Large intestine (tissue), 3 donors: ENCODE data around the gene CRYBG1. TPM values are rescaled to one million over a fixed set of nuclear protein-coding genes. Genes with fewer than 3 reads are reported as not detected.
A peak's percentile ranks its signal among the peaks of the same experiment; 100 is the strongest.

Source experiments
- DNase-seq, 2 donors: peaks; one replicate each; pipeline versions ENCODE4 v3.0.0 to v3.0.0-alpha.2; 2013
- H3K27ac ChIP-seq: one replicate; pipeline ENCODE4 v1.5.1; 2013; ENCODE audit warnings: low read length
- H3K27me3 ChIP-seq: 2 replicates; pipeline ENCODE4 v1.6.1; 2013; ENCODE audit warnings: low read length; ENCODE audit not compliant: control insufficient read depth, insufficient read depth
- H3K36me3 ChIP-seq: 2 replicates; pipeline ENCODE4 v1.6.1; 2013; ENCODE audit warnings: low read length; ENCODE audit not compliant: control insufficient read depth, insufficient read depth
- H3K4me1 ChIP-seq: one replicate; pipeline ENCODE4 v1.6.1; 2013; ENCODE audit warnings: low read length; ENCODE audit not compliant: control insufficient read depth, insufficient read depth
- H3K4me3 ChIP-seq: one replicate; pipeline ENCODE4 v1.5.1; 2013; ENCODE audit warnings: low read length
- H3K9me3 ChIP-seq: one replicate; pipeline ENCODE4 v1.6.1; 2013; ENCODE audit warnings: mild to moderate bottlenecking, low read depth, low read length, moderate library complexity; ENCODE audit not compliant: control insufficient read depth
- whole genome bisulfite sequencing: methylation state at CpG from one replicate; pipeline ENCODE4 v1.1.5; 2013; ENCODE audit warnings: low lambda C conversion rate; ENCODE audit not compliant: insufficient coverage; 5-methylcytosine and 5-hydroxymethylcytosine counted together
- polyA plus RNA-seq: library from polyadenylated mRNA; unstranded; fragments of 120-200 nt; gene quantifications from one replicate; pipeline ENCODE4 v1.2.1, GENCODE V29; 2013

CRYBG1 gene
- polyA plus RNA-seq, 1 donor, result 26.5 TPM

DNA sequence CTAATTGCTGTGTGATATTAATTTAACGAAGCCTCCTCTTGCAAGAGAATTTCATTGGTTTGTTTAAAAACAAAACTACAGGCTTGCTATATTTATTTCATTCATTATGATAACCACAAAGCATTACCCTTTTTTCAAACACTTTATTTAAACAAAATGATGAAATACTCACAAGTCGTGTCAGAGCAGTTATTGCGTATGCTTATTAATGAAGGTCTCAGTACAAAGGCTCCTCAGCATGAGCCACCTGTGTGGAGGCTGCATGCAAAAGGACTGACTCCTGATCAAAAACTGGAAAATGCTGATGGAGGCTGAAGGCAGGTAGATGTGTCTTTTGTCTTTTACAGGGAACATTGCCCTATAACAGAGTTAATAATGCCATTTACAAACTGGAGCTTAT lies 130.5 kb downstream of the CRYBG1 start:
- H3K4me1 ChIP-seq, result no peaks in the 10 kb centered on the region
- WGBS, result no CpG with 5 or more reads among the region's 3 CpGs
- H3K36me3 ChIP-seq, result no peaks in the 10 kb centered on the region
- H3K27me3 ChIP-seq, result no peaks in the 10 kb centered on the region
- no peak overlapping the region for H3K27ac ChIP-seq
- no peaks in the 10 kb centered on the region for H3K9me3 ChIP-seq
- DNase-seq, result no peak
- no peak overlapping the region for H3K4me3 ChIP-seq

DNA sequence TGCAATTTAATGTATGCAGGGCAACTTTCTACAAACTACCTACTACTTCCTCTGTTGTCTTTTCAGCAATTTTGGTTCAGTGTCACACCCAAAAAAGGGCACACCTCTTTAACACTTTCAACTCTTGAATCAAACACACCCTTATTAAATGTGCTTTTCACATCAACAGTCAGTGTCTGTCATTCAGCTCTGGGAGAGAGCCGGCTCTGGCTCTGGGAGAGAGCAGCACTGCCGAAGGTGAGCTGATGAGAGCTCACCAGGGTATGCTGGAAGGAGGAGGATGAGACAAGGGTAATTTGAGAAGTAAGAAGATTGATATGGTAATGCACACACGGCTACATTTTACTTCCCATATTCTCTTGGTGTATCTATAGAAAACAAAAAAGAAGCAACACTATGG lies 134.5 kb downstream of the CRYBG1 start:
- 0% methylated on average over 1 of the region's 3 CpGs for WGBS
- no peak overlapping the region for H3K27ac ChIP-seq

DNA sequence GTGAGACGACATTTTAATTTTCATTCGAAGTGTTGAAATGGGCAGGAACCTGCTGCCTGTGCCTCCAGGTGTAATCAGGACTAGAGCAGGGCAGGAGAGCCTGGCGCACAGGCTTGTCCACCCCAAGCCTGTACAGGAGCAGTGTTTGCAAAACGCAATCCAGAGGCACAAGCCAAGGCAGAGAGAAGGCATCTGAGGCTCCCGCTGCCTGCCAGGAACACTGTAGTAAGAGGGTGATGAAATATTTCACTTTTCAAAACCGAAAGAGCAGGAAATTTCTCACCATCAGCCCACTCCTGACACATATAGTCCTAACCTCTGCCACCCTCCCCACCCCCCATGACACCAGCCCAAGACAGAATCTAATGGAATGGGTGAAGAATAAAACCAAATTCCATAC lies 136.3 kb downstream of the CRYBG1 start:
- Histone ChIP-seq H3K36me3 (no peaks in the 10 kb centered on the region), H3K27me3 (no peaks in the 10 kb centered on the region), H3K9me3 (no peaks in the 10 kb centered on the region), H3K4me1 (peaks cover 4% of the 10 kb centered on the region), H3K4me3 (no peak overlapping the region), H3K27ac (no peak overlapping the region)
- DNase-seq, result no peak
- WGBS, result no CpG with 5 or more reads among the region's 6 CpGs

More for the DNA sequence above, 134.5 kb downstream of the CRYBG1 start:
- no peak for DNase-seq
- Histone ChIP-seq H3K4me3 (no peak overlapping the region), H3K9me3 (no peaks in the 10 kb centered on the region), H3K4me1 (peaks cover 4% of the 10 kb centered on the region), H3K36me3 (no peaks in the 10 kb centered on the region), H3K27me3 (no peaks in the 10 kb centered on the region)

DNA sequence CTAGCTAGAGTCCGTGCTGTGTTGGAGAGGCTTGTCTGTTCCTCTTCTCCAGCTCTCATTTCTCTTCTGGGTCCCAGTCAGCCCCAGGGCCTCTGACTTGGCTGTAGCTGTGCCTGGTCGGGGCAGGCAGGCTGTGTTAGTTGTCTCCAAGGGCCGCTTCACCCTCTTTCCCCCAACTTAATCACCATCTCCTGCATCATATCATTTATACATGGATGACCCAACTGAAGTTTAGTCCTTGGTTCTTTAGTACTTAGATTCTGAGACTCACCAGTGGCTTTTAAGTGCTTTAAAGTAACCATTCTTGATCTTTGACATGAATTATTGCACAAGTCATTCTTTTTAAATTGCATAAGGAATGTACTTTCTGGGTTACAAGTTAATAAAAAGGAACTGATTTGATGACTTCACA lies 141.4 kb downstream of the CRYBG1 start:
- Histone ChIP-seq H3K36me3 (no peaks in the 10 kb centered on the region), H3K9me3 (no peaks in the 10 kb centered on the region), H3K27me3 (no peaks in the 10 kb centered on the region), H3K4me1 (peaks cover 4% of the 10 kb centered on the region), H3K4me3 (no peak overlapping the region), H3K27ac (no peak overlapping the region)
- no peak for DNase-seq
- no CpG with 5 or more reads among the region's 3 CpGs for WGBS

DNA sequence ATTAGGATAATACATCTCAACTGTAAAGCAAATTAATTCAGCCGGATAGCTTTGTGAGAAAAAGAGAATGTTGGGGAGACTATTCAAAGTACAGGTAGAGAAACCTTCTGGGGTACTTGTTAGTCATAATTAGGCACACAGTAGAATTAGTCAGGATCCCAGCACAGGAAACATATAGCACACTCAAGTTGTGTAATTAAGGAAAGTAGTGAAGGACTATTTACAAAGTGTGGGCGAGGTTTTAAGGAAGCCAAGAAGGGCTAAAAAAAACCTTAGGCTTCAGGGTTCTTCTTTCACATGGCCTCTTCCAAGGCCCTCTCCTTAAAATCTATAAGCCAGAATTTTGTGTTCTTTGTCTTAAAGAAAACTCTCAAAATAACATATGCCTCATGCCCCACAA lies 142.0 kb downstream of the CRYBG1 start:
- no peak overlapping the region for H3K4me3 ChIP-seq
- 100% methylated on average over 1 of the region's 2 CpGs for WGBS
- H3K4me1 ChIP-seq, result peaks cover under 1% of the 10 kb centered on the region
- no peaks in the 10 kb centered on the region for H3K9me3 ChIP-seq
- H3K27ac ChIP-seq, result no peak overlapping the region
- DNase-seq, result no peak
- H3K36me3 ChIP-seq, result no peaks in the 10 kb centered on the region
- no peaks in the 10 kb centered on the region for H3K27me3 ChIP-seq

DNA sequence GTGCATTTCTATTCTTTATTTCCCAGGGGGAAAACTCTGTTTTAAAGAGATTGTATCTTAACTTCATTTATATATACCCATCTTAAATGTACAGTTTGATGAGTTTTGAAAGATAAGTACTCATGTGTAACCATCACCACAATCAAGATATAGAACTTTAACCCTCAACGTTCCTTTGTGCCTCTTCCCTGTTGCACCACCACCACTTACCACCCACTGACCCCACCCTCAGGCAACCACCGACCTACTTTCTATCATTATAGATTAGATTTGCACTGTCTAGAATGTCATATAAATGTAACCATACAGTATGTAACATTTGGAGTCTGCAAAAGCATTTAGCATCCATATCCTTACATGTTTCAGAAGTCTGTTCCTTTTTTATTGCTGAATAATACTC lies 147.8 kb downstream of the CRYBG1 start:
- no peak for DNase-seq
- no CpG with 5 or more reads among the region's 2 CpGs for WGBS
- H3K27me3 ChIP-seq, result peaks cover 36% of the 10 kb centered on the region

DNA sequence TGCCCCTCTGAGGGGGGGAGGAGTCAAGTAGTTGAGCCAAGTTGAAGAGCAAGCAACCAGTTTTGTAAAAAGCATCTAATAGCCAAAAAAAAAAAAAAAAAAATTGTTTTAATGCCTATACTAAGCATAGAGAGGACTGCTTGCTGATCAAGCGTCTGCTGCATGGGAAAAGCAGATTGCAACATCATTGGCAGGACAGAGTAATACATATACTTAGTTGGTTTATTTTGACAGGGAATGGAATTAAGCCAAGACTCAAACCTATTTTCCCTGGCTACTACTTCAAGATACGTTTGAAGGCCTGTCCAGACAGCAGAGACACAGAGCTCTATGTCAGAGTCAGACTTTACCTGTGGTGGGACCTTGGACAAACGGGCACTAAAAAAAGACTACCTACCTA lies 148.3 kb downstream of the CRYBG1 start:
- Histone ChIP-seq H3K27ac (no peak overlapping the region), H3K4me3 (no peak overlapping the region), H3K36me3 (no peaks in the 10 kb centered on the region), H3K27me3 (peaks cover 36% of the 10 kb centered on the region), H3K4me1 (peaks cover 14% of the 10 kb centered on the region), H3K9me3 (peaks cover 9% of the 10 kb centered on the region)
- no peak for DNase-seq
- WGBS, result no CpG with 5 or more reads among the region's 3 CpGs

More for the DNA sequence above, 147.8 kb downstream of the CRYBG1 start:
- Histone ChIP-seq H3K4me1 (peaks cover 14% of the 10 kb centered on the region), H3K9me3 (peaks cover 9% of the 10 kb centered on the region), H3K36me3 (no peaks in the 10 kb centered on the region), H3K27ac (no peak overlapping the region), H3K4me3 (no peak overlapping the region)

DNA sequence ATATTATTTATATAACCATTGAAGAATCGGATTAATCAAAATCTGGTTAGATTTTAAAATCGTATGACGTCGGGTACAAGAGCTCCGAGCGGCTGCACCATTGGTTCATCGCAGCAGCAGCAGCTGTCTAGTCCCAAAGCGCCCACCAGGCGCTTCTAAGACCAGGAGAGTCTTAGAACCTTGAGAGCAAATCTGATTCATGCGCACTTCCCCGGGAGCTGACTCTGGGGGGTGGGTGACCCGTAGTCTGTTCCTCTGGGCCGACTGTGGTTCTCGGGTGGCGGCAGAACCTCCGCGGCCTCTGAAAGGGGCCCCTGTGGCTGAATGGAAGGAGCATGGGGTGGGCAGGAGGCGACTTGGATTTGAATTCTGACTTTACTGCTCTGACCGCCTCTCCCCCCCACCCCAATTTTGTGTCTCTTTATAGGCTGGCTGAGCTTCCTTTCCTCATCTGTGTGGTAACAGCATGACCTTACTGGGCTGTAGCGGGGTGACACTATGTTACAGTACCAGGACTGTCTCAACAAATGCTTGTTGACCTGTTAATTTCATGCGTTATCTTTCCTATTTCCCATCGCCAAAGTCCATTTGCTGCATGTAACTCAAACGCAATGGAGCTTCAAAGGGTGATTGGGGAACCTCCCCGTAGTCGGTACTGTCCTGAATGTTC lies 149.0 kb downstream of the CRYBG1 start:
- peak in 1 of 2 donors; percentile 66 for DNase-seq
- no peaks in the 10 kb centered on the region for H3K36me3 ChIP-seq
- H3K9me3 ChIP-seq, result peaks cover 9% of the 10 kb centered on the region
- peaks cover 36% of the 10 kb centered on the region for H3K27me3 ChIP-seq
- no CpG with 5 or more reads among the region's 25 CpGs for WGBS
- H3K4me1 ChIP-seq, result peaks cover 14% of the 10 kb centered on the region
- no peak overlapping the region for H3K27ac ChIP-seq
- peak overlapping the region; percentile 52 for H3K4me3 ChIP-seq

DNA sequence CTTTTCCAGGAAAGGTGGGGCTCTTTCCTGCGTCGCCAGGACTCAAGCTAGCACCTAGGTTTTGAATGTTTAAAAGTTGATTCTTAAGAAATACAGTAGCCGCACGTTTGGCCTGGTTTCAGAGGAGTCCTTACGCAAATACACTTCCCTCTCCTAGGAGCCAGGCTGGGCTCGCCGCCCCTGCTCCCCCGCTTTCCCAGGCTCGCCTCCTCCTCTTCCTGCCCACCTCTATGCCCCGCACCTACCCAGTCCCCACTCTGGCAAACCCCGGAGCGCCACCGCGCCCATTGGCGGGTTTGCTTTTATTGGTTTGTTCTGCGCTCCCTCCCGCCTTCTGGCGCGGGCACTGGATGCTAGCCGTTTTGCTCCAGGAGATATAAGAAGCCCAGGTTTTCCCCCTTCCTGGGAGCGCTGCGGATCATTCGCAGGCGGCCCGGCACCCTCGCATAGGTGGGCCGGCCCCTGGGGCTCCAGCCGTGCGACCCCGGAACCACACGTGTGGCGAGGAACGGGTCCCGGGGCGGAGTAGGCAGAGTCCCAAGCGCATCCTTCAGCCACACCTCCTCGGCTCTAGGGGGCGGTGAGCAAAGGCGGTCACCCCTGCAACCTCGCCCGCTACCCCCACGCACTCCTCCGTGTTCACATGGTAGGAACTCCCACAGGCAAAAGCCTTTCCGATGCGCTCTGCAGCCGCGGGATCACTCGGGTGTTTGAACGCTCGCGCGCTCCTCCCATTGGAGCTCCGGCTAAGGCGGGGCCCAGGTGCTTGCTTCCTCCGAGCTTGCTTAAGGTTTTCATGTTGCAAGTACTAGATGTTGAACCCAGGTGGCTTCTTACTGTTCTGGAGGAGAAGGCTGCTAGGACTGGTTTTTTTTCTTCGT lies 149.8 kb downstream of the CRYBG1 start:
- peaks cover 36% of the 10 kb centered on the region for H3K27me3 ChIP-seq
- no peaks in the 10 kb centered on the region for H3K36me3 ChIP-seq
- peaks cover 9% of the 10 kb centered on the region for H3K9me3 ChIP-seq
- peaks cover 14% of the 10 kb centered on the region for H3K4me1 ChIP-seq
- peak overlapping the region; percentile 52 for H3K4me3 ChIP-seq
- DNase-seq, result peak; percentile 46 to 72
- H3K27ac ChIP-seq, result no peak overlapping the region
- WGBS, result no CpG with 5 or more reads among the region's 56 CpGs

DNA sequence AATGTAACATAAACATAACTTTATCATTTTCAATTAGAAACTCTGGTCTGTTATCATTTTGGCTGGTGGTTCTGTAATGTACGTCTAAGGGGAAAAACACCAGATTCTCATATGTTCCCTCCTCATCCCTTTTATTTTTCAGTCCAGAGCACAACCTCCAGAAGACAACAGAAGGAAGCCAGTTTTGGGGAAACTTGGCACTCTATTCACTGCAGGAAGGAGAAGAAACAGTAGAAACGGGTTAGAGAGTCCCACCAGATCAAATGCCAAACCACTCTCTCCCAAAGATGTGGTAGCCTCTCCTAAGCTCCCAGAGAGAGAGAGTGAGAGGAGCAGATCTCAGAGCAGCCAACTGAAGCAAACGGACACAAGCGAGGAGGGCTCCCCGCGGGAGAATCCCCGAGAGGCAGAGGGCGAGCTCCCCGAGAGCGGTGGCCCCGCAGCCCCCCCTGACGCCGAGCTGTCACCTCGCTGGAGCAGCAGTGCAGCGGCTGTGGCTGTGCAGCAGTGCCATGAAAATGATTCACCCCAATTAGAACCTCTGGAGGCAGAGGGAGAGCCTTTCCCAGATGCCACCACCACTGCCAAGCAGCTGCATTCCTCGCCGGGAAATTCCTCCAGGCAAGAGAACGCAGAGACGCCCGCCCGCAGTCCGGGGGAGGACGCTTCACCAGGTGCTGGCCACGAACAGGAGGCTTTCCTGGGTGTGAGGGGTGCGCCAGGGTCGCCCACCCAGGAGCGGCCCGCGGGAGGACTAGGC lies 151.0 kb downstream of the CRYBG1 start:
- no CpG with 5 or more reads among the region's 29 CpGs for WGBS
- H3K4me3 ChIP-seq, result peak overlapping the region; percentile 55
- H3K27me3 ChIP-seq, result peaks cover 36% of the 10 kb centered on the region
- H3K9me3 ChIP-seq, result peaks cover 9% of the 10 kb centered on the region
- peak in 1 of 2 donors; percentile 47 for DNase-seq
- peak overlapping the region; percentile 85 for H3K27ac ChIP-seq
- H3K4me1 ChIP-seq, result peaks cover 14% of the 10 kb centered on the region
- H3K36me3 ChIP-seq, result no peaks in the 10 kb centered on the region
